CD14-positive monocyte (primary cell): ENCODE measurements around the gene DNAJC7. TPM values are rescaled to one million over a fixed set of nuclear protein-coding genes. Genes with fewer than 3 reads are reported as not detected.
A peak's percentile ranks its signal among the peaks of the same experiment; 100 is the strongest.

ENCODE experiments used
- DNase-seq, 3 donors: peaks; one replicate each; pipeline ENCODE4 v3.0.0-alpha.2; 2011 to 2022
- H2AFZ ChIP-seq: 2 replicates; pipeline ENCODE4 v1.6.0; 2012; ENCODE audit warnings: mild to moderate bottlenecking, low read depth, low read length, inconsistent platforms; ENCODE audit not compliant: insufficient read depth, poor library complexity, severe bottlenecking
- H3K27ac ChIP-seq, 2 donors: 1 replicate in 1 of 2; 2 replicates in 1 of 2; pipeline ENCODE4 v1.5.1; 2012 to 2013; ENCODE audit warnings: low read length in 2 of 2, control low read depth in 1 of 2, inconsistent platforms in 1 of 2, low read depth in 1 of 2, mild to moderate bottlenecking in 1 of 2
- H3K27me3 ChIP-seq, 2 donors: one replicate each; pipeline versions ENCODE4 v1.6.0 to v1.6.1; 2011 to 2013; ENCODE audit warnings: low read length in 2 of 2; ENCODE audit not compliant: control insufficient read depth in 2 of 2, insufficient read depth in 2 of 2
- H3K36me3 ChIP-seq, 2 donors: replicated peaks in 1 of 2; 1 replicate in 1 of 2; 2 replicates in 1 of 2; pipeline versions ENCODE4 v1.5.1 to v1.6.1; 2012 to 2013; ENCODE audit warnings: low read length in 2 of 2, control low read depth in 1 of 2, inconsistent platforms in 1 of 2, mild to moderate bottlenecking in 1 of 2; ENCODE audit not compliant: insufficient read depth in 2 of 2, control insufficient read depth in 1 of 2
- H3K4me1 ChIP-seq, 2 donors: 1 replicate in 1 of 2; 2 replicates in 1 of 2; pipeline versions ENCODE4 v1.5.1 to v1.6.1; 2012 to 2013; ENCODE audit warnings: low read length in 2 of 2, control low read depth in 1 of 2, inconsistent platforms in 1 of 2, mild to moderate bottlenecking in 1 of 2, moderate library complexity in 1 of 2; ENCODE audit not compliant: insufficient read depth in 2 of 2, control insufficient read depth in 1 of 2
- H3K4me2 ChIP-seq: replicated peaks from 2 replicates; pipeline ENCODE3; 2012; ENCODE audit warnings: low read length, moderate library complexity, mild to moderate bottlenecking; ENCODE audit not compliant: poor library complexity, severe bottlenecking; ENCODE audit errors: extremely low read depth
- H3K4me3 ChIP-seq, 3 experiments: fragments of 200-600 bp in 1 of 3; sonication (generic) in 1 of 3; replicated peaks in 1 of 3; 1 replicate in 2 of 3; 2 replicates in 1 of 3; pipeline ENCODE4 v1.5.1; 2011 to 2013; ENCODE audit warnings: low read length in 3 of 3, mild to moderate bottlenecking in 3 of 3, control low read depth in 2 of 3, low read depth in 2 of 3, inconsistent platforms in 1 of 3, moderate library complexity in 1 of 3
- H3K79me2 ChIP-seq: 2 replicates; pipeline ENCODE4 v1.6.0; 2012; ENCODE audit warnings: mild to moderate bottlenecking, control low read depth, inconsistent platforms, low read length, moderate library complexity; ENCODE audit not compliant: insufficient read depth
- H3K9ac ChIP-seq: 2 replicates; pipeline ENCODE4 v1.6.0; 2017; ENCODE audit warnings: low read length, mild to moderate bottlenecking; ENCODE audit not compliant: insufficient read depth, poor library complexity, severe bottlenecking
- H3K9me3 ChIP-seq, 2 donors: replicated peaks in 1 of 2; 1 replicate in 1 of 2; 2 replicates in 1 of 2; pipeline versions ENCODE4 v1.5.1 to v1.6.1; 2012 to 2013; ENCODE audit warnings: low read length in 2 of 2, control low read depth in 1 of 2; ENCODE audit not compliant: control insufficient read depth in 1 of 2, insufficient read depth in 1 of 2
- H4K20me1 ChIP-seq: 2 replicates; pipeline ENCODE4 v1.6.0; 2012; ENCODE audit warnings: mild to moderate bottlenecking, low read length, control low read depth, moderate library complexity; ENCODE audit not compliant: insufficient read depth
- H3K27ac Mint-ChIP-seq, 7 donors: one replicate each; pipeline ENCODE4 v1.8.0; 2020; ENCODE audit warnings: mild to moderate bottlenecking in 7 of 7, mixed read lengths in 7 of 7, moderate library complexity in 6 of 7, inconsistent platforms in 2 of 7
- H3K27me3 Mint-ChIP-seq, 3 donors: one replicate each; pipeline ENCODE4 v1.8.0; 2021 to 2022; ENCODE audit warnings: low read depth in 3 of 3, mild to moderate bottlenecking in 3 of 3, mixed read lengths in 3 of 3, moderate library complexity in 3 of 3, inconsistent platforms in 1 of 3
- H3K36me3 Mint-ChIP-seq, 2 donors: one replicate each; pipeline ENCODE4 v1.8.0; 2020; ENCODE audit warnings: mixed read lengths in 2 of 2, inconsistent platforms in 1 of 2, mild to moderate bottlenecking in 1 of 2
- H3K4me1 Mint-ChIP-seq: one replicate; pipeline ENCODE4 v1.8.0; 2020; ENCODE audit warnings: mild to moderate bottlenecking, mixed read lengths
- H3K4me3 Mint-ChIP-seq, 2 donors: one replicate each; pipeline ENCODE4 v1.8.0; 2020; ENCODE audit warnings: mild to moderate bottlenecking in 2 of 2, mixed read lengths in 2 of 2, moderate library complexity in 1 of 2
- H3K9me3 Mint-ChIP-seq, 7 donors: one replicate each; pipeline ENCODE4 v1.8.0; 2020 to 2022; ENCODE audit warnings: mixed read lengths in 7 of 7, mild to moderate bottlenecking in 6 of 7, moderate library complexity in 6 of 7, inconsistent platforms in 2 of 7
- CTCF ChIP-seq: fragments of 200-600 bp; IDR thresholded peaks from one replicate; pipeline ENCODE4 v1.8.0; 2022; ENCODE audit warnings: antibody characterized with exemption, mild to moderate bottlenecking
- WGBS: methylation state at CpG from one replicate; pipeline ENCODE4 v1.1.5; 2013; ENCODE audit warnings: missing lambda C conversion rate; ENCODE audit not compliant: insufficient coverage; 5-methylcytosine and 5-hydroxymethylcytosine counted together
- intact Hi-C, 2 donors: fragments of 100-400 bp; cut with micrococcal nuclease; formaldehyde crosslinking; loops; one replicate each; pipeline versions ENCODE4 v1.15.0 to v1.15.1; 2023
- polyA plus RNA-seq, 3 donors: library from polyadenylated mRNA; depleted of rRNA in 1 of 3; unstranded in 2 of 3; stranded (reverse) in 1 of 3; fragments of 300-500 nt in 2 of 3; fragments of >200 nt in 1 of 3; fragmentation: Illumina TruSeq in 2 of 3; gene quantifications; 1 replicate in 2 of 3; 2 replicates in 1 of 3; pipeline ENCODE4 v1.2.3, GENCODE V29; 2012 to 2021

Gene DNAJC7
- polyA plus RNA-seq, 3 donors, result 29.1 to 79.7 (median 59.6) TPM

DNA sequence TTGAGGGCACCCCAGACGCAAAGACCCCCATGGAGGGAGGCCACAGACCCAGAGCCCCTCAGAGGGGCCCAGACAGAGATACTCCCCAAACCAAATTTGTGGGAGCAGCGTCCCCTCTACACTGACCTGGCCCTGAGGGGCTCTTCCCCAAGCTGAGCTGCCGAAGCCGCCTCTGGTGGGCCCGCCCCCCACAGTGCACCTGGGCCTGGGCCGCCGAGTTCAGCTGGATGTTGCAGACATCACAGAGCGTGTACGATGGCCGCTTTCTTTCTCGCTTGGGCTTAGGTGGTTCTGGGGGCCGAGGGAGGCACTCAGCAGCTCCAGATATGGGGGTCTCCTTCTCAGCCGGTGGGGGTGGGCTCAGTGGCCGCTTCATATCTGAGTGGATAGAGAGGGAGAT is 45.4 kb upstream of the DNAJC7 start:
- no peak overlapping the region for H3K27ac ChIP-seq
- DNase-seq, result no peak
- Mint-ChIP-seq H3K9me3 (peaks cover 0 to 1% (median 0%) of the 10 kb centered on the region in 7 donors), H3K4me3 (no peak overlapping the region), H3K27ac (peak overlapping the region in 3 of 7 donors; percentile 80 to 95 (median 93)), H3K27me3 (peaks cover 0 to 3% (median 2%) of the 10 kb centered on the region in 3 donors), H3K4me1 (peaks cover 27% of the 10 kb centered on the region), H3K36me3 (no peaks in the 10 kb centered on the region)
- H3K9me3 ChIP-seq, result no peaks in the 10 kb centered on the region
- H3K9ac ChIP-seq, result no peak overlapping the region
- H3K4me3 ChIP-seq, result no peak overlapping the region
- H3K4me1 ChIP-seq, result peaks cover 15 to 16% of the 10 kb centered on the region in 2 donors
- no peaks in the 10 kb centered on the region for H3K27me3 ChIP-seq
- H3K4me2 ChIP-seq, result no peak overlapping the region
- no peaks in the 10 kb centered on the region for H3K36me3 ChIP-seq
- no peak for TF ChIP-seq CTCF
- intact Hi-C loops, result loop anchor here (2.0 to 5.0 kb wide), 3 partner anchors 35 to 50 kb away; partner anchors contain the start of genes DHX58 (in 1 of the 2) and DNAJC7 (in 1 of the 2)
- WGBS, result 96% methylated on average over 13 of the region's 14 CpGs
- no peaks in the 10 kb centered on the region for H4K20me1 ChIP-seq
- no peaks in the 10 kb centered on the region for H3K79me2 ChIP-seq
- H2AFZ ChIP-seq, result no peak overlapping the region

DNA sequence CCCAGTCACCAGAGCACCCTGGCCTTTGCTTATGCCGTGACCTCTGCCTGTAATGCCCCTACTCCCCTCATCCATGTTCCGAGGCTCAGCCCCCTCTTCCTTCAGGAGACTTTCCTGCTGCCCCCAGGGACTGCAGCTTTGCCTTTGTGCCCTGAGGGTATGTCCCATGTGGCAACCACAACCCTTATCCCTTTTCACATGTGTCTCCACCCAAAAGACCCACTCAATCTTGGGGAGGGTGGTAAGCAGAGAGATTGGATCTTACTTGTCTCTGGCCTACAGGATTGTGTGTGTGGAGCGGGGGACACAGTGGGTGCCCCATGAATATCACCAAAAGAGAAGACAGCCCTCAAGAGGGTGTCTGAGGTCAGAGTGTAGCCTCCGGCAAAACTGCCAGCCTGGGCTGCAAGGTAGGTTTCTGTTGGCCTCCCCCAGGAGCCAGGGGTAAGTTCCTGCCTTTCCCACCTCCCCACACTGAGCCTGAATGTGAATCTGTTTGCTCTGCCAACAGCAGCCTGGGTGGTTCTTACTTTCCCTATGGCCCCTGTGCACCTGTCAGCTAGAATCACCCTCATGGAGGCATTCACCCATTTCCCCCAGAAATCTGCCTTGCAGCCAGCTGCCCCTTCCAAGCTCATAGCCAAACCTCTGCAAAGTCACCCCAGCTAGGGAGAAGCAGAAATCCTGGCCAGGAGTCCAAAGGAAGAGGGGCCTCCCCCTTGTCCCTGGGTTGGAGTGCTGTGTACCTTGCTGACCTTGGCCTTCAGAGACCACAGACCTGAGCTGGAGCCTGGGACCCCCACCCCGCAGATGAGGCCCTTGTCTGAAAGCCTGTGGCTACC is 44.6 kb upstream of the DNAJC7 start:
- no peak for DNase-seq
- Histone ChIP-seq H4K20me1 (no peaks in the 10 kb centered on the region), H2AFZ (no peak overlapping the region), H3K79me2 (no peaks in the 10 kb centered on the region), H3K4me2 (no peak overlapping the region), H3K36me3 (no peaks in the 10 kb centered on the region), H3K27me3 (no peaks in the 10 kb centered on the region), H3K9ac (no peak overlapping the region), H3K9me3 (no peaks in the 10 kb centered on the region), H3K27ac (no peak overlapping the region), H3K4me1 (peaks cover 15 to 16% of the 10 kb centered on the region in 2 donors), H3K4me3 (no peak overlapping the region)
- H3K36me3 Mint-ChIP-seq, result no peaks in the 10 kb centered on the region
- intact Hi-C loops, result loop anchor here (2.0 to 5.0 kb wide), 3 partner anchors 35 to 50 kb away; partner anchors contain the start of genes DHX58 (in 1 of the 2) and DNAJC7 (in 1 of the 2)
- WGBS, result 64% methylated on average over 3 of the region's 5 CpGs
- peaks cover 0 to 1% (median 0%) of the 10 kb centered on the region in 7 donors for H3K9me3 Mint-ChIP-seq
- peak overlapping the region in 2 of 7 donors; percentile 6 to 52 for H3K27ac Mint-ChIP-seq
- H3K4me3 Mint-ChIP-seq, result peak overlapping the region in 1 of 2 donors; percentile 21
- no peak for TF ChIP-seq CTCF
- H3K4me1 Mint-ChIP-seq, result peaks cover 27% of the 10 kb centered on the region
- peaks cover 0 to 3% (median 2%) of the 10 kb centered on the region in 3 donors for H3K27me3 Mint-ChIP-seq
